Fibroblast of the aortic adventitia (primary cell): Measurements from ENCODE around the gene ADAMTSL4. TPM values are rescaled to one million over a fixed set of nuclear protein-coding genes. Genes with fewer than 3 reads are reported as not detected.

Experiments used
- DNase-seq: peaks from one replicate; pipeline ENCODE4 v3.0.0-alpha.2; 2010; ENCODE audit warnings: low read depth
- H3K4me3 ChIP-seq: 2 replicates; pipeline ENCODE4 v1.5.1; 2011; ENCODE audit warnings: low read depth, mild to moderate bottlenecking, control low read depth, low read length, moderate library complexity
- small RNA-seq: library from RNA; depleted of rRNA; stranded (forward); fragments of <200 nt; gene quantifications from one replicate; pipeline ENCODE3, GENCODE V24; 2012
- total RNA-seq: library from RNA; depleted of rRNA; stranded (reverse); fragments of >200 nt; gene quantifications from 2 replicates; pipeline ENCODE4 v1.2.3, GENCODE V29; 2012; ENCODE audit warnings: low replicate concordance
- TF ChIP-seq, protein P1 (sequence below): IDR thresholded peaks from 2 replicates; pipeline ENCODE4 v1.5.1; 2011; ENCODE audit warnings: mild to moderate bottlenecking, low read length, control low read depth, inconsistent platforms; ENCODE audit not compliant: insufficient read depth

The ADAMTSL4 gene
- total RNA-seq, 1 donor, result 13.0 TPM

DNA sequence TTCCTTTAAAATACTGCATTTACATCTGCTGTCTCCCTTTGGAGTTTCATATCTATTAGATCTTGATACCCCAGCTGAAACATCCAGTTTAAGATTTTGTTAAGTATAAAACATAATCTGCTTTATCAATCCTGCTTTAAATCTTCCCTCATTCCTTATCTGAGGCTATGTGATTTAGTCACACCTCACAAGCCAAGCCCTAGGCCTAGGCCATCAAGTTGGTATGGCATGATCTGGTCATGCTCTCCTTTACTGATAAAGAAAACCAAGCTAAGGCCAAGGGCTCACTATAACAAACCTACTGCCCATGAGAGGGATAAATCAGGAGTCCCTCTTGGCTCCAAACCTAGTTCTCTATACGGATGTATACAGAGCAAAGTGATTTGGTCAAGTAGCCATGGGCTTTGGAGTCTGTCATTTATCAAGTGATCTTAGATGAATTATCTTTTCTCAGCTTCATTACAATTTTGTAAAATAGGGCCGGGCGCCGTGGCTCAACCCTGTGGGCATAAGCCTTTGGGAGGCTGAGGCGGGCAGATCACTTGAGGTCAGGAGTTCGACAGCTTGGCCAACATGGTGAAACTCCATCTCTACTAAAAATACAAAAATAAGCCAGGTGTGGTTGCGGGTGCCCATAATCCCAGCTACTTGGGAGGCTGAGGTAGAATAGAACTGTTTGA is 57.4 kb downstream of the ADAMTSL4 start:
- TF ChIP-seq, protein P1, sequence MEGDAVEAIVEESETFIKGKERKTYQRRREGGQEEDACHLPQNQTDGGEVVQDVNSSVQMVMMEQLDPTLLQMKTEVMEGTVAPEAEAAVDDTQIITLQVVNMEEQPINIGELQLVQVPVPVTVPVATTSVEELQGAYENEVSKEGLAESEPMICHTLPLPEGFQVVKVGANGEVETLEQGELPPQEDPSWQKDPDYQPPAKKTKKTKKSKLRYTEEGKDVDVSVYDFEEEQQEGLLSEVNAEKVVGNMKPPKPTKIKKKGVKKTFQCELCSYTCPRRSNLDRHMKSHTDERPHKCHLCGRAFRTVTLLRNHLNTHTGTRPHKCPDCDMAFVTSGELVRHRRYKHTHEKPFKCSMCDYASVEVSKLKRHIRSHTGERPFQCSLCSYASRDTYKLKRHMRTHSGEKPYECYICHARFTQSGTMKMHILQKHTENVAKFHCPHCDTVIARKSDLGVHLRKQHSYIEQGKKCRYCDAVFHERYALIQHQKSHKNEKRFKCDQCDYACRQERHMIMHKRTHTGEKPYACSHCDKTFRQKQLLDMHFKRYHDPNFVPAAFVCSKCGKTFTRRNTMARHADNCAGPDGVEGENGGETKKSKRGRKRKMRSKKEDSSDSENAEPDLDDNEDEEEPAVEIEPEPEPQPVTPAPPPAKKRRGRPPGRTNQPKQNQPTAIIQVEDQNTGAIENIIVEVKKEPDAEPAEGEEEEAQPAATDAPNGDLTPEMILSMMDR, result no peak
- no peak overlapping the region for H3K4me3 ChIP-seq
- no peak for DNase-seq

DNA sequence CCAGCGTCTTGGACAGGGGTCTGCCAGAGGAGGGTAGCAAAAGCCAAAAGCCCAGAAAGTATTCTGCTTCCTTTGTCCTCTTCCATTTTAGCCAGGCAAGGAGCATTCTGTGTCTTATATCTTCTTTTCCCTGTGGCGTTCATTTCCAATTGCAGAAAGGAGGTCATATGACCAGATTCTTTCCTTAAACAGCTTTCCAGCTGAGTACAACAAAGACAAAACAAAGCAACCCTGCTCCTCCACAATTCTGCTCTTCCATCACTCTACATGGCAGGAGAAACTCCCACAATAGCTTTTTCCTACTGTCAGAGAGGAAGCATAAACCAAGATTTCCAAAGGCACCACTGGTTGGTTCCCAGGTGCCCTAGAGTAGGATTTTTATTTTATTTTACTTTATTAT is 60.5 kb downstream of the ADAMTSL4 start:
- TF ChIP-seq, protein P1, result no peak
- peak; percentile 56 for DNase-seq
- H3K4me3 ChIP-seq, result no peak overlapping the region

Small RNA genes within 50 kb of the gene (small RNA-seq; reads per million reads assigned to genes)
- not detected for gene MIR4257
- not detected for gene RF00015
- not detected for gene RF00561
- not detected for gene RN7SL473P
- 0.25 reads per million for gene RN7SL600P

Other genes with a start within 250 kb of the ADAMTSL4 start
- gene PRPF3, start 227.9 kb upstream of the ADAMTSL4 start, total RNA-seq, result 42.5 and 47.8 TPM in 2 replicates
- gene RPRD2, start 185.3 kb upstream of the ADAMTSL4 start, total RNA-seq, result 12.2 and 19.3 TPM in 2 replicates
- gene TARS2, start 62.0 kb upstream of the ADAMTSL4 start, total RNA-seq, result 9.8 and 15.9 TPM in 2 replicates
- 8.0 and 45.2 TPM in 2 replicates for gene ECM1, start 41.3 kb upstream of the ADAMTSL4 start, total RNA-seq
- gene FALEC, start 33.7 kb upstream of the ADAMTSL4 start, total RNA-seq, result not detected in 2 replicates
- 130 and 212 TPM in 2 replicates for gene MCL1, start 30.2 kb downstream of the ADAMTSL4 start, total RNA-seq
- gene ENSA, start 80.2 kb downstream of the ADAMTSL4 start, total RNA-seq, result 82.1 and 156 TPM in 2 replicates
- 12.8 and 30.1 TPM in 2 replicates for gene GOLPH3L, start 147.7 kb downstream of the ADAMTSL4 start, total RNA-seq
- not detected in 2 replicates for gene HORMAD1, start 171.5 kb downstream of the ADAMTSL4 start, total RNA-seq
- 2.3 and 31.6 TPM in 2 replicates for gene CTSS, start 216.4 kb downstream of the ADAMTSL4 start, total RNA-seq